ENCODE measurements around the gene ABAT.

DNA sequence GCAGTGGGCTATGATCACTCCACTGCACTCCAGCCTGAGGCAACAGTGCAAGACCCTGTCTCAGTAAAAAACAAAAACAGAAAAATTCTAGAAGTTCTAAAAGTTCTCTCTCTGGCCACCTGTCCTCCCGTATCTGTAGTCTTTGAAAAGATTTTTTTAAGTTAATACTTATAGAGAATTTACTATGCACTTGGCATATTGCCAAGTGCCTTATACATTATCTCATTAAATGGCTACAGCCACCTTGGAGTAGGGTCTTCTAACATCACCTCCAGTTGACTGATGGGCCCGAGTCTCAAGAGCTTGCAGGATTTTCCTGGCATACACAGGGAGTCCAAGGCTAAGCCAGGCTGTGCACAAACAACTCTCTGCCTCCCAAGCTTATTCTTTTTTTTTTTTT, 78.3 kb downstream of the ABAT start:
- no peak for TF ChIP-seq POLR2A (IDR thresholded peaks at IDR 0.05)
- TF ChIP-seq, protein P1, sequence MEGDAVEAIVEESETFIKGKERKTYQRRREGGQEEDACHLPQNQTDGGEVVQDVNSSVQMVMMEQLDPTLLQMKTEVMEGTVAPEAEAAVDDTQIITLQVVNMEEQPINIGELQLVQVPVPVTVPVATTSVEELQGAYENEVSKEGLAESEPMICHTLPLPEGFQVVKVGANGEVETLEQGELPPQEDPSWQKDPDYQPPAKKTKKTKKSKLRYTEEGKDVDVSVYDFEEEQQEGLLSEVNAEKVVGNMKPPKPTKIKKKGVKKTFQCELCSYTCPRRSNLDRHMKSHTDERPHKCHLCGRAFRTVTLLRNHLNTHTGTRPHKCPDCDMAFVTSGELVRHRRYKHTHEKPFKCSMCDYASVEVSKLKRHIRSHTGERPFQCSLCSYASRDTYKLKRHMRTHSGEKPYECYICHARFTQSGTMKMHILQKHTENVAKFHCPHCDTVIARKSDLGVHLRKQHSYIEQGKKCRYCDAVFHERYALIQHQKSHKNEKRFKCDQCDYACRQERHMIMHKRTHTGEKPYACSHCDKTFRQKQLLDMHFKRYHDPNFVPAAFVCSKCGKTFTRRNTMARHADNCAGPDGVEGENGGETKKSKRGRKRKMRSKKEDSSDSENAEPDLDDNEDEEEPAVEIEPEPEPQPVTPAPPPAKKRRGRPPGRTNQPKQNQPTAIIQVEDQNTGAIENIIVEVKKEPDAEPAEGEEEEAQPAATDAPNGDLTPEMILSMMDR (IDR thresholded peaks at IDR 0.05 in 4 of 5, conservative IDR thresholded peaks at IDR 0.05 in 1 of 5) = no peak

Data from gastrocnemius medialis (tissue), 4 donors.